WI38 (cell line): ENCODE data around the gene ZDBF2.

Experiments used
- H3K4me3 ChIP-seq: 2 replicates; pipeline ENCODE4 v1.5.1; 2011; ENCODE audit warnings: low read depth, mild to moderate bottlenecking, control low read depth, low read length
- CTCF ChIP-seq: IDR thresholded peaks from 2 replicates; pipeline ENCODE4 v1.5.1; 2012; ENCODE audit warnings: low read depth, mild to moderate bottlenecking, control low read depth, low read length

Gene ZDBF2

DNA sequence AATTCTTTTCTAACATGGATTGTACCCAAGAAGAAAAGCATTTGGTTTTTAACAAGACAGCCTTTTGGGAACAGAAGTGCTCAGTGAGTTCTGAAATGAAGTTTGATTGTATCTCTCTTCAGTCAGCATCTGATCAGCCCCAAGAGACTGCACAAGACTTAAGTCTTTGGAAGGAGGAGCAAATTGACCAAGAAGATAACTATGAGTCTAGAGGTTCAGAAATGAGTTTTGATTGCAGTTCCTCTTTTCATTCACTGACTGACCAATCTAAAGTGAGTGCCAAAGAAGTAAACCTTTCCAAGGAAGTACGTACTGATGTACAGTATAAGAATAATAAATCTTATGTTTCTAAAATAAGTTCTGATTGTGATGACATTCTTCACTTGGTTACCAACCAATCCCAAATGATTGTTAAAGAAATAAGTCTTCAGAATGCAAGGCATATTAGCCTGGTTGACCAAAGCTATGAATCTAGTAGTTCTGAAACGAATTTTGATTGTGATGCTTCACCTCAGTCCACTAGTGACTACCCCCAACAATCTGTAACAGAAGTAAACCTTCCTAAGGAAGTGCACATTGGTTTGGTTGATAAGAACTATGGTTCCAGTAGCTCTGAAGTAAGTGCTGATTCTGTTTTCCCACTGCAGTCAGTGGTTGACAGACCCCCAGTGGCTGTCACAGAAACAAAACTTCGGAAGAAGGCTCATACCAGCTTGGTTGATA is 31.2 kb downstream of the ZDBF2 start:
- H3K4me3 ChIP-seq, result no peak overlapping the region
- no peak for TF ChIP-seq CTCF

- H3K4me3 ChIP-seq, result no peak overlapping the region
- TF ChIP-seq CTCF, result no peak
Measured at GRCh38 chr2:206311026-206311425, 36.6 kb downstream of the ZDBF2 start.

DNA sequence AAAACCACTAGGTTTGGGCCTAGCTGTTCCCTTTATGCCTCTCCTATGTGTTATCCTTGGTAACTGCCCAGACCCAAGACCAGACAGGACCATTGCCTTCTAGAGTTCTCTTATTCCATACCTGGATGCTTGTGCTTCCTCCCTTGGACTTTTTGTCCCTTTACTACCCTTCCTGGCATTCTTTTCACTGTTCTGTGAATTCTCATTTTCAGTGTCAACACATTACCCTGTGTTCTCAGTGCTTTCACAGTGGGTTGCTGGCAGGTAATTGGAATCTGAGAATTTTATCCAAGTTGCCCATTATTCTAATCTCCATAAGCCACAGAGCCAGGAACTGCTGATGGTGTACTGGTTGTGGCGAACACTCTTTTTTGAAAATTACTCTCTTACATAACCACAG is 41.7 kb downstream of the ZDBF2 start:
- TF ChIP-seq CTCF, result no peak
- H3K4me3 ChIP-seq, result no peak overlapping the region

GRCh38 chr2:206323033-206323432 is 48.6 kb downstream of the ZDBF2 start:
- H3K4me3 ChIP-seq, result no peak overlapping the region
- no peak for TF ChIP-seq CTCF

DNA sequence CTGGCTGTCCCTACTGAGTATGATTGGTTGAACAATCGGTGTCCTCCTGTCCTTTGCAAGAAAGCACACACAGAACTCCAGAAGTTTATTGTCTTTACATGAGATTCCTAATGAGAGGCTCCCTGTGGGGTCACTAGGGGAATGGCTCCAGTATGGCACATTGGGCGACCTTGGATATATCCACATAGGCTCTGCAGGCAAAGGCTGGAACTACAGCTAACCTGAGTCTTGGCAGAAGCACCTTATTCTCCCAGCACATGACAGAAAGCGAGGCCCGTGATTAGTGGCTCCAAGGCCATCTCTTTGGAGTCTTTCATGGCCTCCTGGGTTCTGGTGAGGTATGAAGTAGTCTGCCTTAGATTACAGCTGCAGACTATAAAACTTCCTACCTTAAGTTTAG is 49.0 kb downstream of the ZDBF2 start:
- H3K4me3 ChIP-seq, result no peak overlapping the region
- TF ChIP-seq CTCF, result no peak

DNA sequence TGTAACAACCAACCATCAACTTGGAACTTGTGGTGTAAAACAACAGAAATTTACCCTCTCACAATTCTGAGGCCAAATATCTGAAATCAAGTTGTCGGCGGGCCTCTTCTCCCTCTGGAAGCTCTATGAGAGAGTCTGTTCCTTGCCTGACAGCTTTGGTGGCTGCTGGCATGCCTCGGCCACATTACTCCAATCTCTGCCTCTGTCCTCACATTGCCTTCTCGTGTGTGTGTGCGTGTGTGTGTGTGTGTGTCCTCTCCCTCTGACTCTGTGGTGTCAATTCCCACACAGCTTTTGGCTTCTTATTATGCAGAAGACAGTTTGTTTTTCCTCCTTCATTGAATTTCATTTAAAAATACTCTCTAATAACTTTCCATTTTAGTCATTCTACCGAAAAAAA is 50.4 kb downstream of the ZDBF2 start:
- TF ChIP-seq CTCF, result no peak
- H3K4me3 ChIP-seq, result no peak overlapping the region

DNA sequence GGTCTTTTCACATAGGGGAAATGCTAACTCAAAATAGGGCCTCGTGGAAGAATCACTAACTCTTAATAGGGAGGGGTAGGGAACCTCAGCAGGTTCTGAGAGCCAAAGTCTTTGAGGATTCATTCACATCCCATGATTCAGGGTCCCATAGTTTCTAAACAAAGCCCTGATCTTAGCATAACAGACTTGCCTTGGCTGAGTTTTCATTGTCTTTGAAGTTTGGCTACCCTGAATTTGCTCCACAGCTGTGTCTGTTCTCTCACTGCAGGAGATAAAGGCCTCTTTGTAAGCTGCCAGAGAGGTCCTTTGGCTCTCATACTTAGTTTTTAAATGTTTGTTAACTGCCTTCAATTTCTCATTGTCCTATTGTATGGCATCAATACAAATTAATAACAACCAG is 54.5 kb downstream of the ZDBF2 start:
- TF ChIP-seq CTCF, result no peak
- no peak overlapping the region for H3K4me3 ChIP-seq
